Cardiac muscle cell (in vitro differentiated cells and primary cell): ENCODE data around the gene BPIFB2. TPM values are rescaled to one million over a fixed set of nuclear protein-coding genes. Genes with fewer than 3 reads are reported as not detected.

Source experiments
- DNase-seq, 2 donors: peaks; one replicate each; pipeline versions ENCODE4 v3.0.0 to v3.0.0-alpha.2; 2010 to 2017; ENCODE audit warnings: low read depth in 1 of 2, low spot score in 1 of 2
- H3K27ac ChIP-seq: fragments of 200-600 bp; sonication (generic); 2 replicates; pipeline ENCODE4 v1.5.1; 2016
- H3K27me3 ChIP-seq: fragments of 200-600 bp; sonication (generic); 2 replicates; pipeline ENCODE4 v1.6.0; 2016; ENCODE audit warnings: control low read depth
- H3K36me3 ChIP-seq: fragments of 200-600 bp; sonication (generic); 2 replicates; pipeline ENCODE4 v1.5.1; 2016; ENCODE audit warnings: control low read depth
- H3K4me1 ChIP-seq: fragments of 200-600 bp; sonication (generic); 2 replicates; pipeline ENCODE4 v1.8.1; 2017; ENCODE audit warnings: low read depth, mild to moderate bottlenecking, mixed run types
- H3K4me3 ChIP-seq: fragments of 200-600 bp; sonication (generic); 2 replicates; pipeline ENCODE4 v1.5.1; 2016; ENCODE audit warnings: mild to moderate bottlenecking
- H3K9me3 ChIP-seq: fragments of 200-600 bp; sonication (generic); 2 replicates; pipeline ENCODE4 v1.5.1; 2017; ENCODE audit warnings: low read depth, mild to moderate bottlenecking, control low read depth
- polyA plus RNA-seq: library from polyadenylated mRNA; unstranded; fragments of >200 nt; fragmentation: Nextera tagmentation; extraction: Ambion mirVana; gene quantifications from 2 replicates; pipeline ENCODE4 v1.2.1, GENCODE V29; 2016
- total RNA-seq: library from RNA; depleted of rRNA; stranded (reverse); fragments of >200 nt; gene quantifications from 2 replicates; pipeline ENCODE4 v1.2.3, GENCODE V29; 2016
- TF ChIP-seq, protein P1 (sequence below): IDR thresholded peaks from 2 replicates; pipeline ENCODE4 v1.5.1; 2012; ENCODE audit warnings: low read depth, mild to moderate bottlenecking, low read length

The BPIFB2 gene
- total and polyA plus RNA-seq, 2 experiments from 2014 or later = not detected

DNA sequence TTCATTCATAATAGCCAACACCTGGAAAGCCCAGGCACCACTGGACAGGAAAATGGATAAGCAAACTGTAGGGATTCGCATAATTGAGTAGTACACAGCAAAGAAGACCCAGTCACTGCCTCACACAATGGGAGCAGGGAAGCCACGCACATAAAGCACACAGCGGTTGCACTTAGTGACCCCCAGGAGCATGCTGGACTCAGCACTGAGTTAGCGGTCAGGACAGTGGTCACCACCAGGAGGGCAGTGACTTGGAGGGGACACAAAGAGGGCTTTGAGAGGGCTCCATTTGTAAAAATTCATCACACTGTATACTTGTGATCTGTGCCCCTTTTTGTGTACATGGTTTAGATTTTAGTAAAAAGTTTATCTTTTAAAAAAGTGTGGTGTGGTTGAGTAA lies 43.8 kb downstream of the BPIFB2 start:
- no peaks in the 10 kb centered on the region for H3K27me3 ChIP-seq
- TF ChIP-seq, protein P1, sequence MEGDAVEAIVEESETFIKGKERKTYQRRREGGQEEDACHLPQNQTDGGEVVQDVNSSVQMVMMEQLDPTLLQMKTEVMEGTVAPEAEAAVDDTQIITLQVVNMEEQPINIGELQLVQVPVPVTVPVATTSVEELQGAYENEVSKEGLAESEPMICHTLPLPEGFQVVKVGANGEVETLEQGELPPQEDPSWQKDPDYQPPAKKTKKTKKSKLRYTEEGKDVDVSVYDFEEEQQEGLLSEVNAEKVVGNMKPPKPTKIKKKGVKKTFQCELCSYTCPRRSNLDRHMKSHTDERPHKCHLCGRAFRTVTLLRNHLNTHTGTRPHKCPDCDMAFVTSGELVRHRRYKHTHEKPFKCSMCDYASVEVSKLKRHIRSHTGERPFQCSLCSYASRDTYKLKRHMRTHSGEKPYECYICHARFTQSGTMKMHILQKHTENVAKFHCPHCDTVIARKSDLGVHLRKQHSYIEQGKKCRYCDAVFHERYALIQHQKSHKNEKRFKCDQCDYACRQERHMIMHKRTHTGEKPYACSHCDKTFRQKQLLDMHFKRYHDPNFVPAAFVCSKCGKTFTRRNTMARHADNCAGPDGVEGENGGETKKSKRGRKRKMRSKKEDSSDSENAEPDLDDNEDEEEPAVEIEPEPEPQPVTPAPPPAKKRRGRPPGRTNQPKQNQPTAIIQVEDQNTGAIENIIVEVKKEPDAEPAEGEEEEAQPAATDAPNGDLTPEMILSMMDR = no peak
- no peaks in the 10 kb centered on the region for H3K4me1 ChIP-seq
- H3K4me3 ChIP-seq = no peak overlapping the region
- no peak for DNase-seq
- H3K9me3 ChIP-seq = no peaks in the 10 kb centered on the region
- H3K27ac ChIP-seq = no peak overlapping the region
- no peaks in the 10 kb centered on the region for H3K36me3 ChIP-seq

DNA sequence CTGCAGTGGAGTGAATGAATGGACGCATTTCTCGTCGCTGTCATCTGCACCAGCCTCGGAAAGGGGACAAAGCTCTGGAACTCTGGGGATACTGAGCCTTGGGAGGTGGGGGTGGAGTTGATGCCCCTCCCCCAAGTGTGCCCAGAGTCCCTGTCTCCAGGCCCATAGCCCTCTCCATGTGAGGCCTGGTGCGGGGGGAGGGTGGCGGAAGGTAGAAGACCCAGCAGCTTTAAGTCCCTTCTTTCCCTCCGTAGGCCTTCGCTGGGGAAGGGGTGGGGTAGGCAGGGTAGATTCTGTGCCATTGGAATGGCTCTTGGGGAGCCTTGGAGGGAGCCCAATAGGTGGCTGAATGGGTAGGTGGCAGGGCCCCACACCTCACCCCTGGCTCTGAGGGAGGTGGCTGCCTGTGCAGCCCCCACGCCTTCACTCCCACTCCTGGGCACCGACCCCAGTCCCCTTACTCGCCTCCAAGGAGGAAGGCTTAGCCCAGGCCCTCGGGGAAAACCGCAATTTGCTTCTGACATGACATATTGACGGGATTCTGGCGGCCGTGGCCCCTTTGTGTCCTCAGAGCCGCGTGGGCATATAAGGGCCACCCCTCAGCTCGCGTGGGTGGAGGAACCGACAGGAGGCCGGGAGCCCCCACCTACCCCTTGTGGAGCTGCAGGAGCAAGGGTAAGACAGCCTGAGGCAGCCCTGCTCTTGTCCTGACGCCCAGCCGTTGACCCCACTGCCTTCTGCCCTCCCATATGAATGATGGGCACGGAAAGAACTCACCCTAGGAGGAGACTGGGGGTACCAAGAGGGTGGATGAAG lies 46.0 kb downstream of the BPIFB2 start, which contains the start of gene BPIFB3:
BPIFB3 (plus strand) TSS at position 613 of the 816 bp plus-strand sequence. CDS start 1,533 bp downstream, outside the sequence.
- Histone ChIP-seq H3K36me3 (no peaks in the 10 kb centered on the region), H3K4me3 (no peak within 1 kb of the TSS), H3K27ac (no peak within 1 kb of the TSS), H3K4me1 (no peaks in the 10 kb centered on the region), H3K27me3 (no peaks in the 10 kb centered on the region), H3K9me3 (no peaks in the 10 kb centered on the region)
- no peak for DNase-seq
- TF ChIP-seq, protein P1 = no peak

DNA sequence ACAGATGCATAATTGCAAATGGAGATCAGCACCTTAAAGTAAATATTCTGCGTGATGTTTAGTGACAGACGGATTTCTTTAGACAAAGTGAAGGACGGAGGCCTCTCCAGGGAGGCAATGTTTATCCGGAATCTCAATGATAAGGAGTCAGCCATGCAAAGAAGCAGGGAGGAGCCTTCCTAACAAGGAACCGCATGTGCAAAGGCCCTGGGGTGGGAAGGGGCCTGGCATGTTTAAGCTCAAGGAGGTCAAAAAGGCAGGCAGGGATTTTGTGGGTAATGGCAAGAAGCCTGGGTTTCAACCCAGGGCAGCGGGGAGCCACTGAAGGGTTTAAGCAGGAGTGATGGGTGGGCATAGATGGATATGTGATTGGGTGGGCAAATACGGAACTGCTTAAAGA lies 46.9 kb downstream of the BPIFB2 start:
- no peaks in the 10 kb centered on the region for H3K9me3 ChIP-seq
- TF ChIP-seq, protein P1 = no peak
- H3K4me1 ChIP-seq = no peaks in the 10 kb centered on the region
- no peak overlapping the region for H3K4me3 ChIP-seq
- no peaks in the 10 kb centered on the region for H3K36me3 ChIP-seq
- no peaks in the 10 kb centered on the region for H3K27me3 ChIP-seq
- H3K27ac ChIP-seq = no peak overlapping the region
- DNase-seq = no peak

DNA sequence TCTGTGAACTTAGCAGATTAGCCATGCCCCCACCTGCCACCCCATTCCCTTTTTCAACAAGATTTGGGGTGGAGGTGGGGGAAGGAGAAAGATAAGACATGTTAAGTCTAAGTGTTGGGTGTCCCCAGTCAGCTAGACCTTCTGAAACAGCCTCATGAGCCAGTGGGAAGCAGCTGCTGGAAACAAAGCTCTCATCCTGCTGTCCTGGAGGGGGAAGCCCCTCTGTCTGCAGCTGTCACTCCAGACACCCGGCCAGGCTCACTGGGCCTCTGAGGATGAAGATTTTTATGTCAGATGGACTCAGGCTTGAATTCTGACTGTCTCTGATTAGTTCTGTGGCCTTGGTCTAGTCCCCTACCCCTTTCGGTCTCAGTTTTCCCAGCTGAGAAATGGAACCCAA lies 47.3 kb downstream of the BPIFB2 start:
- TF ChIP-seq, protein P1 = no peak

DNA sequence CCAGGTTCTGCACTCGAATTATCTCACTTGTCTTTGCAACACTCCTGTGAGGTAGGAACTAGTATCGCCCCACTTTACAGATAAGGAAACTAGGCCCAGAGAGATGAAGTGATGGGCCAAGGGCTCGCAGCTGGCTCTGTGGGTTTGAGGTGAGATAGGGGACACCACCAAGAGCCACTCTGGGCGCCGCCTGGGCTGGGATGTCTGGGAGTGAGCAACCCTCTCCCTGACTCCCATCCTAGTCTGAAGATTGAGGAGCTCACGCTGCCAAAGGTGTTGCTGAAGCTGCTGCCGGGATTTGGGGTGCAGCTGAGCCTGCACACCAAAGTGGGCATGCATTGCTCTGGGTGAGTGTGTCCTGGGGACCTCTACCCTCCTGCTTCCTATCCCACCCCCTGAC lies 51.6 kb downstream of the BPIFB2 start:
- no peaks in the 10 kb centered on the region for H3K9me3 ChIP-seq
- TF ChIP-seq, protein P1 = no peak
- DNase-seq = no peak

More for the DNA sequence above, 47.3 kb downstream of the BPIFB2 start:
- H3K4me1 ChIP-seq = no peaks in the 10 kb centered on the region
- no peak for DNase-seq
- H3K27me3 ChIP-seq = no peaks in the 10 kb centered on the region
- no peaks in the 10 kb centered on the region for H3K36me3 ChIP-seq
- no peak overlapping the region for H3K4me3 ChIP-seq
- no peaks in the 10 kb centered on the region for H3K9me3 ChIP-seq
- no peak overlapping the region for H3K27ac ChIP-seq

More for the DNA sequence above, 51.6 kb downstream of the BPIFB2 start:
- H3K27ac ChIP-seq = no peak overlapping the region
- H3K27me3 ChIP-seq = no peaks in the 10 kb centered on the region
- no peaks in the 10 kb centered on the region for H3K4me1 ChIP-seq
- no peak overlapping the region for H3K4me3 ChIP-seq
- no peaks in the 10 kb centered on the region for H3K36me3 ChIP-seq
